OCI-LY7 (cell line): ENCODE measurements around the gene LHFPL6. TPM values are rescaled to one million over a fixed set of nuclear protein-coding genes. Genes with fewer than 3 reads are reported as not detected.

Source experiments
- BruUV-seq: library from RNA; stranded (reverse); fragments of 400-500 nt; replicated peaks from 2 replicates; lab custom pipeline; 2021; lab: Mats Ljungman, UMichigan
- CTCF ChIA-PET: fragments of 300-600 bp; sonication (Branson Sonifier 250); formaldehyde crosslinking; loops from one replicate; lab custom pipeline; 2022; ENCODE audit warnings: antibody characterized with exemption; ENCODE audit not compliant: unreplicated experiment; lab: Charles Lee
- POLR2A ChIA-PET: fragments of 300-600 bp; sonication (Branson Sonifier 250); formaldehyde crosslinking; loops from one replicate; lab custom pipeline; 2022; ENCODE audit warnings: antibody characterized with exemption; lab: Charles Lee
- DNase-seq: peaks from one replicate; pipeline ENCODE4 v3.0.0-alpha.2; 2015; ENCODE audit warnings: low spot score
- H2AFZ ChIP-seq: fragments of 200-600 bp; sonication (generic), shearing (Covaris generic); 2 replicates; pipeline ENCODE4 v1.6.1; 2014; ENCODE audit warnings: mild to moderate bottlenecking, antibody characterized with exemption, low read length, moderate library complexity
- H3K27ac ChIP-seq: fragments of 200-600 bp; sonication (generic); 2 replicates; pipeline ENCODE4 v1.5.1; 2014; ENCODE audit warnings: mixed run types, low read depth, mild to moderate bottlenecking, moderate library complexity, low read length, inconsistent platforms; ENCODE audit not compliant: poor library complexity, severe bottlenecking
- H3K36me3 ChIP-seq: fragments of 200-600 bp; sonication (generic); 2 replicates; pipeline ENCODE4 v1.6.1; 2014; ENCODE audit warnings: mild to moderate bottlenecking, antibody characterized with exemption, low read length, moderate library complexity, mixed read lengths; ENCODE audit not compliant: insufficient read depth
- H3K4me1 ChIP-seq: fragments of 200-600 bp; sonication (generic); 2 replicates; pipeline ENCODE4 v1.5.1; 2014; ENCODE audit warnings: mild to moderate bottlenecking, low read length; ENCODE audit not compliant: insufficient read depth, poor library complexity, severe bottlenecking
- H3K4me2 ChIP-seq: fragments of 200-600 bp; sonication (generic); 2 replicates; pipeline ENCODE4 v1.6.1; 2014; ENCODE audit warnings: mild to moderate bottlenecking, low read length
- H3K4me3 ChIP-seq: fragments of 200-600 bp; sonication (generic); 2 replicates; pipeline ENCODE4 v1.5.1; 2014; ENCODE audit warnings: mild to moderate bottlenecking, low read depth, low read length; ENCODE audit not compliant: poor library complexity, severe bottlenecking
- H3K79me2 ChIP-seq: fragments of 200-600 bp; sonication (generic); 2 replicates; pipeline ENCODE4 v1.6.1; 2016; ENCODE audit warnings: low read depth, mild to moderate bottlenecking, low read length, moderate library complexity, mixed read lengths; ENCODE audit not compliant: insufficient read depth
- H3K9me2 ChIP-seq: fragments of 200-600 bp; sonication (generic); 2 replicates; pipeline ENCODE4 v1.6.1; 2016; ENCODE audit warnings: mild to moderate bottlenecking, low read length, mixed read lengths; ENCODE audit not compliant: insufficient read depth
- H3K9me3 ChIP-seq: fragments of 200-600 bp; sonication (generic); 2 replicates; pipeline ENCODE4 v1.6.1; 2014; ENCODE audit warnings: mild to moderate bottlenecking, mixed run types, low read length, mixed read lengths
- H4K20me1 ChIP-seq: fragments of 200-600 bp; sonication (generic); 2 replicates; pipeline ENCODE4 v1.6.1; 2014; ENCODE audit warnings: mild to moderate bottlenecking, antibody characterized with exemption, low read length, moderate library complexity, mixed read lengths; ENCODE audit not compliant: insufficient read depth
- CTCF ChIP-seq: fragments of 200-600 bp; sonication (generic); conservative IDR thresholded peaks from 2 replicates; pipeline ENCODE4 v1.5.1; 2014; ENCODE audit warnings: mild to moderate bottlenecking, antibody characterized with exemption, low read length, moderate library complexity, mixed read lengths
- EZH2phosphoT487 ChIP-seq: fragments of 200-600 bp; sonication (generic); IDR thresholded peaks from 2 replicates; pipeline ENCODE4 v1.6.1; 2018; ENCODE audit warnings: low read depth, borderline replicate concordance, mild to moderate bottlenecking, mixed run types, antibody characterized with exemption, low read length, moderate library complexity, mixed read lengths
- intact Hi-C: fragments of 100-400 bp; cut with micrococcal nuclease; formaldehyde crosslinking; loops from one replicate; pipeline ENCODE4 v1.10.0; 2022; ENCODE audit not compliant: unreplicated experiment
- total RNA-seq, 2 experiments: library from RNA; depleted of rRNA in 1 of 2; stranded (reverse); fragments of >200 nt in 1 of 2; shearing (Covaris generic) in 1 of 2; gene quantifications; 2 replicates each; pipeline ENCODE4 v1.2.3, GENCODE V29; 2014 to 2022

Gene LHFPL6
- total RNA-seq, 2 experiments from 2014 or later, result 15.1 to 27.7 TPM

- ChIA-PET POLR2A (interaction anchor here (1.1 kb wide), 1 partner anchor 10 kb away, joined by 5 read pairs; no protein-coding TSS in a partner anchor), CTCF (no interaction called here)
- Histone ChIP-seq H3K4me3 (no peak overlapping the region), H3K9me3 (no peaks in the 10 kb centered on the region), H3K4me1 (no peaks in the 10 kb centered on the region), H3K9me2 (no peaks in the 10 kb centered on the region), H2AFZ (no peak overlapping the region), H3K4me2 (no peak overlapping the region), H3K79me2 (no peaks in the 10 kb centered on the region), H4K20me1 (no peaks in the 10 kb centered on the region), H3K36me3 (no peaks in the 10 kb centered on the region; the same call in 1 of the 2 replicates), H3K27ac (no peak overlapping the region)
- TF ChIP-seq EZH2phosphoT487, result no peak
- TF ChIP-seq CTCF, result no peak
- DNase-seq, result no peak
- intact Hi-C loops, result no loop called here
- no TSS peak for BruUV-seq
Measured at GRCh38 chr13:39531646-39532045, 71.3 kb downstream of the LHFPL6 start.

- DNase-seq, result no peak
- no peak for TF ChIP-seq CTCF
- TF ChIP-seq EZH2phosphoT487, result no peak
- Histone ChIP-seq H3K27ac (no peak overlapping the region), H3K36me3 (no peaks in the 10 kb centered on the region; the same call in 1 of the 2 replicates), H3K4me2 (no peak overlapping the region), H3K9me3 (no peaks in the 10 kb centered on the region), H3K9me2 (no peaks in the 10 kb centered on the region), H3K4me3 (no peak overlapping the region), H4K20me1 (no peaks in the 10 kb centered on the region), H3K79me2 (no peaks in the 10 kb centered on the region), H2AFZ (no peak overlapping the region), H3K4me1 (no peaks in the 10 kb centered on the region)
- POLR2A ChIA-PET, result interaction anchor here (0.6 to 1.1 kb wide), 4 partner anchors 9 to 494 kb away, joined by 3 to 5 read pairs (median 3); no protein-coding TSS in a partner anchor
- intact Hi-C loops, result no loop called here
- BruUV-seq, result no TSS peak
- CTCF ChIA-PET, result no interaction called here
Measured at GRCh38 chr13:39530916-39531315, 72.1 kb downstream of the LHFPL6 start.

- Histone ChIP-seq H3K27ac (no peak overlapping the region), H3K79me2 (no peaks in the 10 kb centered on the region), H3K4me3 (no peak overlapping the region), H2AFZ (no peak overlapping the region), H3K4me2 (no peak overlapping the region), H3K36me3 (no peaks in the 10 kb centered on the region; the same call in 1 of the 2 replicates), H3K4me1 (no peaks in the 10 kb centered on the region), H3K9me3 (no peaks in the 10 kb centered on the region), H3K9me2 (no peaks in the 10 kb centered on the region), H4K20me1 (no peaks in the 10 kb centered on the region)
- CTCF ChIA-PET, result no interaction called here
- BruUV-seq, result no TSS peak
- DNase-seq, result no peak
- POLR2A ChIA-PET, result interaction anchor here (0.7 to 1.8 kb wide), 5 partner anchors 10 to 68 kb away, joined by 3 to 5 read pairs (median 4); no protein-coding TSS in a partner anchor
- intact Hi-C loops, result no loop called here
- TF ChIP-seq EZH2phosphoT487, result no peak
- TF ChIP-seq CTCF, result no peak
Measured at GRCh38 chr13:39528661-39528980, 74.4 kb downstream of the LHFPL6 start.
